ENCODE results near the gene UBE2U.

The UBE2U gene

DNA sequence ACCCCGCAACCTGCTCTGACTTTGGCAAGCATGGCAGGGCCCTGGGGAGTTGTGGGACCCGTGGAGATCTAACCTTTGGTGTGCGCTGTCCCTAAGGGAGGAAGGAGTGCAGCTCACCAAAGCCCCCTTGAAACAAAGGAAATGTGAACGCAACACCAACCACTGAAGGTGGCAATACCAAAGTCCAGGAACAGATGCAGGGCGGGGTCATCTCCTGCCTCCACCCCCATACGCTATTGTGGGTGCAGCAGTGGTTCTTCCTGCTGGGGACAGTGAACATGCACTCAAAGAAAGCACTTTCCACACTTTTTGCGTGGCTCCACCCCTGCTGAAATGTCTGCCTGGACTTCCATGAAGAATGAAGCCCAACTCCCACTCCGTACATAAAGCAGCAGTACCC, 93.0 kb downstream of the UBE2U start:
- DNase-seq = no peak

DNA sequence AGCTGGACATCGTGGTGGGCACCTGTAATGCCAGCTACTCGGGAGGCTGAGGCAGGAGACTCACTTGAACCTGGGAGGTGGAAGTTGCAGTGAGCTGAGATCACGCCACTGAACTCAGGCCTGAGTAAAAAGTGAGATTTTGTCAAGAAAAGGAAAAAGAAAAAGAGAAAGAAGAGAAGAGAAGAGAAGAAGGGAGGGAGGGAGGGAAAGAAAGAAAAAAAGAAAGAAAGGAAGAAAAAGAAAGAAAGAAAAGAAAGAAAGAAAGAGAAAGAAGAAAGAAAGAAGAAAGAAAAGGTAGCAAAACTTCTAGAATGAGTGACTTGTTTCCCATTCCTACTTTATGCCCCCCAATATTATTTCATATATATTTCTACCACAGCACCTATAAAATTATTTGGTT, 98.8 kb downstream of the UBE2U start:
- DNase-seq = no peak

DNA sequence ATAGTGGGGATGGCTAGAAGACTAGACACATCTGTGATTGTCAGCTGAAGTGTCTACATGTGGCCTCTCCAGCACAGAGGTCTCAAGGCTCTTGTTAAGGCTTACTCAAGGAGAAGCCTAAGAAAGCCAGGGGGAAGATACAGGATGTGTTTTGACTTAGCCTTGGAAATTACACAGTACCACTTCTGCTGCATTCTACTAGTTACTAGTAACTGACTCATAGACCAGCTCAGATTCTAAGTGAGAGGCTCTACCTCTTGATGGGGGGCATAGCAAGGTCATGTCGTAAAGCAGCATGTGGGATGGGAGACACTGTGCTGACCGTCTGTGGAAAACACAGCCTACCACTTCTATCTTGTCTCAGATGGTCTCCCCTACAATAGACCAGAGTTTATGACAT, 99.5 kb downstream of the UBE2U start:
- DNase-seq = no peak

DNA sequence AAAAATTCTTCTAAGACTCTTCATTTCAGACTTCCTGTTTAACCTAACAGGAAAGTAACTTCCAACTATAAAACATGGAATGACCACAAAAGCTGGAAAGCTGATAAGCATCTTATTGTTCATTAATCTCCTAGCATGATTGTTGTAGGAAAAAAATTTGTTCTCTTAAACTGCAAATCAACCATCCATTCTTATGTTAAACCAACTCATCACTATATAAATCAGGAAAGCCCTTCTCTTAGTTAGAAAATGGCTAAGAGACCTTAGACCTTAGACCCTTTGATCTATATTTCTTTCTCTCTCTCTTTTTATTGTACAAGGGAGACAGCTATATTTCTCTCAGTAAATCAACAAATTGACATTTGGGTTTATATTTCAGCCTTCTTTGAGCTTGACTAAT, 101.4 kb downstream of the UBE2U start:
- DNase-seq = no peak

DNA sequence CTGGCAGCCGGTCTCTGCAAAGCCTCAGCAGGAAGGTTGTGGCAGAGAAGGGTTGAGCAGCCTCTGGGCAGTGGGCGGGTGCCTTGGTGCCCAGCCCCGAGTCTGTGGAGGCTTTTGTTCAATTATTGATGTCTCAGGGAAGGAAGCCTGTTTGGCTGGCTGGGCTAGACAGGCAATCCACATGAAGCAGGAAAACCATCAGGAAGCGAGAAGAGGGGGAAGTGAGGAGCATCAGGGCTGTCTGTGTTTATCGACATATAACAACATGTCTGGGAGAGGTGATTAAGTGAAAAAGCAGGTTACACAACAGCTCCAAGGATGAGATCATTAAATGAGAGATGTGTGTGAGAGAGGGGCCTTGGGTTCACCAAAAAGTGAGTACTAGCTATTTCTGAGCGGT, 105.4 kb downstream of the UBE2U start:
- no peak for DNase-seq

DNA sequence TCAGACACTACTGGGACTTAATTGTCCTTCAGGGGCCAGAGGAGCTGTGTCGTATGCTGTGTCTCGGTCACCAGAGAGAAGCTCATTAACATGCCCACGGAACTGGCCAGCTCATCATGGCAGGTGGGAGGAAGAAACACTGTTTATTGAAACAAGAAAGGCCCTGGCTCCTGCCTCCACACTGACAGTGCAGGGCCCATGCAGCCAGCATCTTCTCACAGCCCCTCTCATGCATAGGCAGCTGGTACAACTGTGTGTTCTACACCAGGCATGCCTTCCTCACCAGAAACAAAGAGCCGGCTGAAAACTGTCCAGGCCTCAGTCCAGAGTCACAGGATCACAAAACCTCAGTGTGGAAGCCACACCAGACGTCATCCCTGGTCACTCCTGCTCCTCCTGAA, 106.0 kb downstream of the UBE2U start:
- DNase-seq = no peak

DNA sequence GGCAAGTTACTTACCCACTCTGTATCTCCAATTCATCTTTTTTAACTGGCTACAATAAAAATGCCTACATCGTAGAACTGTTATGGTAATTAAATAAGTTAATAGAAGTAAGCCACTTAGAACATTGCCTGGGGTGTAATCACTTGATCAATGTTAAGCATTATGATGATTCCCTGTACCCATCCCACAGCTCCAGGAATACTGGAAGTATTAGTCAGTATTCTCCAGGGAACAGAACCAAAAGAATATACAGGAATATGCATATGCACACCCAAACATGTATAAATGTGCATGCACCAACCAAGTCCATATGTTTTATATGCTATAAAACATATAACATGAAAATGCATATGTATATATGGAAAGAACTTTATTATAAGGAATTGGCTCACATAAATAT, 107.3 kb downstream of the UBE2U start:
- no peak for DNase-seq

DNA sequence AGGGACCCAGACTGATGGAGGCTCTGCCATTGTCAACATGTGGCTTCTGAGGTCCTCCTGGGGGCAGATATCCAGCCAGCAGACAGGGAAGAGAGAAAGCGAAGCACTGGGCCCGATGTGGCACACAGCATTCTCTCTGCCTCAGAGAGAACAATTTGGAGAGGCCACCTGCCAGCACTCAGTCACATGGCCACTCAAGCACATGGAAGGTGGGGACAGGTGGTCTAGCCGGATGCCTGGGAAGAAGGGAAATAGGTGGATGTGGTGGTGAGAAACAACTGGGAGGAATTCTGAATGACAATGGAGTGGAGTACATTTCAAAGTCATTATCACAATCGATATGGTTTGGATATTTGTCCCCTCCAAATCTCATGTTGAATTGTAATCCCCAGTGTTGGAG, 109.0 kb downstream of the UBE2U start:
- DNase-seq = no peak

DNA sequence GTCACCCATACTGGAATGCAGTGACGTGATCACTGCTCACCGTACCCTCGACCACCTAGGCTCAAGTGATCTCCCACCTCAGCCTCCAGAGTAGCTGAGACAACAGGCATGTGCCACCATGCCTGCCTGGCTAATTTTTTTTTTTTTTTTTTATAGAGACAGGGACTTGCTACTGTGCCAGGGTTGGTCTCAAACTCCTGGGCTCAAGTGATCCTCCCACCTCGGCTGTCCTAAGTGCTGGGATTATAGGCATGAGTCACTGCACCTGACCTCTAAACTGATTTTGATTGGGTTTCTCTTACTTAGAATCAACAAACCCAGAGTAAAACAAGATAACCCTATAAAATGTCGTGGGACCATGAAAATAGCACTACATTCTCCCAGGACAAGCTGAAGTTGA, 112.0 kb downstream of the UBE2U start:
- DNase-seq = no peak

All from DMS 273 treated with DMSO at 0.1 percent for 48 hours (cell line).